Vein endothelial cell (primary cell): ENCODE data around the gene TMC3. TPM values are rescaled to one million over a fixed set of nuclear protein-coding genes. Genes with fewer than 3 reads are reported as not detected.

Source experiments
- total RNA-seq: library from RNA; depleted of rRNA; stranded (reverse); fragments of >200 nt; gene quantifications from 2 replicates; pipeline ENCODE4 v1.2.3, GENCODE V29; 2012

TMC3 gene
- total RNA-seq, result not detected in 2 replicates

DNA sequence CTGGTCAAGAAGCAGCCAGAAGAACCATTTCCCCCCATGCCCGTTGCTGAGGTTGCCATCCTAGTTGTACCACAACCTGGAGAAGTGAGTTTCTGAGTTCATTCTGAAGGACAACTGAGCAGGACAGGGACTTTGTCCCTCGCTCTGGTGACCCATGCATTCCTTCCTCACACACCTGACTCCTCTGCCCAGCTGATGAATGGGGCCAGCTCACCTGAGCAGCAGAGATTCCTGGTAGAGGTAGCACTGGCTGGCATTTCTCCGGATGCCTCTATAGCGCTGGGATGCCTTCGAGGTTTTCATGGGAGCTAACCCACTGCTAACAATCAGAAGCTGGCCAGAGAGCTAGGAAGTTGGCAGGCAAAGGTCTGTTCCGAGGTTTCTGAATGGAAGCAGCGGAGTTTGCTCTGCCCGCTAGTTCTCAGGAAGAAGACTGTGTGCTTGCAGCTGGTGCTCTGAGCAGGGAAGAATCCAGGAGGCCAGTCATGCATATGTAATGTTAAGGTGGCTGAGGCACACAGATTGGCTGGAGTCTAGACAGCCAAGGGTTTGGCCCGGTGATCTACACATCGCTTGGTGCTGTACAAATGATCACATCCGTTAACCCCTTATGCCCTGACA lies at the start of gene TMC3:
TMC3 (minus strand) TSS at position 439 of the 621 bp plus-strand sequence; CDS start at position 303, 136 bp downstream.

DNA sequence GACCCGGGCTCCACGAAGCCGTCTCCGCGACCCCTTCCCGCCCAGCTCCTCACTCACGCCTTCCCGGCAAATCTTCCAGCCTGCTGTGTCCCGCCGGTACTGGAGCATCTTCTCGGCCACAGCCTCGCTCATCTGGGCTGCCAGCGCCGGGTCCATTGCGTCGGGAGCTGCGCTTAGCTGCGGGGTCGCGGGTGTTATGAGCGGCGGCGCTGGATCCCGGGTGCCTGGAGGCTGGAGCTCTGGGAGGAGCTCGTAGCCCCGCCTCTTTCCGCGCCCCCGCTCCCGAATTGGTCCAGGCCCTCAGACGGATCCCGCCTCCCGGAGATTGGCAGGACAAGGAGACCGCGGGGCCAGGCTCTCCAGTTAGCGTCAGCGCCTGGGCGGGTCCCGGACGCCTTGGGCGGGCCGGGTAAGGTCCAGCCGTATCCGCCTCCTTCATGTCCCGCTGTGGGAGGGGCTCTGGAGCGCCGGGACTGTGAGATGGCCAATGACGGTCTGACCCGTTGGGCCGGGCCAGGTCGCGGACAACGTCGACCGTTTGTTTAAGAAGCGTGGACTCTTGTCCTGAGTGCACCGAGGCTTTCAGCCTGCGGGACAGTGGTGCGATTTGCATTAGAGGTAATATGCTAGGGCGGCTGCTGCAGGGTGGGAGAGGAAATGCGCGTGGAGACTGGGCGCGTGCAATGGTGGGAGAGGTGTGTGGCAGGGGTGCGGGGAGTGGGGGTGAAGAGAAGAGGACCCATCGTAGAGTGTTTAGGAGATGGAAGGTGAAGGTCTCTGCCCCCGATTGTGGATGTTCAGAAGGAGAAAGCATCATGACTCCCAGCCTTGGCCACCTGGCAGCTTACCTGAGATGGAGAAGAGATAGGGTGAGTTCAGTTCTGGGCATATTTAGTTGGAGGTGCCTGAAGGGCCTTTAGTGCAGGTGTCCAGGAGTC lies 49.8 kb downstream of the TMC3 start, which contains the start of gene STARD5:
STARD5 (minus strand) TSS at position 198 of the 938 bp plus-strand sequence; CDS start at position 156, 42 bp downstream.

Other genes starting within 250 kb of the TMC3 start
- gene CFAP161, start 239.9 kb downstream of the TMC3 start, total RNA-seq, result 0.33 and 1.8 TPM in 2 replicates
- 0.98 and 3.2 TPM in 2 replicates for gene IL16, start 177.3 kb downstream of the TMC3 start, total RNA-seq
- gene STARD5, start 50.1 kb downstream of the TMC3 start, total RNA-seq, result 0.57 and 0.65 TPM in 2 replicates